ENCODE data around the gene CFAP97D1.

DNA sequence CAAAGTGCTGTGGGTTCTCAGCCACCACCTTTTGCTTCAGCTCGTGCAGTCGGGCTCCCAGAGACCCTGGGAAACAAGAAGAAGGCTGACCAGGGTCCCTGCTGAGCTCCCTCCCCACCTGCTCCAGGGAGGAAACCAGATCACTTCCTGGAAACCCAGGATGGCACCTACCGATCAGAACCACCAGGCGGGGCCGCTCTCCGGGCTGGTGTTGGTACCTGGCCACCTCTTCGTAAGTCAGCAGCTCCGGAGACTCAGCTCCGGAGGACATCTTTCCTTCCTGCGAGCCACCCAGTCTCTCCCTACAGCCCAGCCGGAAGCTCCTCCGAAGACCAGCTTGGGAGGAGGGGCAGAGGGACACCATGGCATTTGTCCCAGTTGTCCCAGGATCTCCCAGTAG is 33.8 kb downstream of the CFAP97D1 start:
- no peak for TF ChIP-seq ZBTB44 (tag by site-specific recombination; IDR thresholded peaks at IDR 0.05)
- TF ChIP-seq SCRT1 (tag by site-specific recombination; IDR thresholded peaks at IDR 0.05; ENCODE audit: borderline replicate concordance) = no peak
- TF ChIP-seq, protein P1, sequence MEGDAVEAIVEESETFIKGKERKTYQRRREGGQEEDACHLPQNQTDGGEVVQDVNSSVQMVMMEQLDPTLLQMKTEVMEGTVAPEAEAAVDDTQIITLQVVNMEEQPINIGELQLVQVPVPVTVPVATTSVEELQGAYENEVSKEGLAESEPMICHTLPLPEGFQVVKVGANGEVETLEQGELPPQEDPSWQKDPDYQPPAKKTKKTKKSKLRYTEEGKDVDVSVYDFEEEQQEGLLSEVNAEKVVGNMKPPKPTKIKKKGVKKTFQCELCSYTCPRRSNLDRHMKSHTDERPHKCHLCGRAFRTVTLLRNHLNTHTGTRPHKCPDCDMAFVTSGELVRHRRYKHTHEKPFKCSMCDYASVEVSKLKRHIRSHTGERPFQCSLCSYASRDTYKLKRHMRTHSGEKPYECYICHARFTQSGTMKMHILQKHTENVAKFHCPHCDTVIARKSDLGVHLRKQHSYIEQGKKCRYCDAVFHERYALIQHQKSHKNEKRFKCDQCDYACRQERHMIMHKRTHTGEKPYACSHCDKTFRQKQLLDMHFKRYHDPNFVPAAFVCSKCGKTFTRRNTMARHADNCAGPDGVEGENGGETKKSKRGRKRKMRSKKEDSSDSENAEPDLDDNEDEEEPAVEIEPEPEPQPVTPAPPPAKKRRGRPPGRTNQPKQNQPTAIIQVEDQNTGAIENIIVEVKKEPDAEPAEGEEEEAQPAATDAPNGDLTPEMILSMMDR (tag by site-specific recombination; IDR thresholded peaks at IDR 0.05) = no peak
- no peak for TF ChIP-seq ZNF324 (tag by site-specific recombination; IDR thresholded peaks at IDR 0.05)
- TF ChIP-seq ZBTB21 (tag by site-specific recombination; IDR thresholded peaks at IDR 0.05) = no peak

Measured in HEK293 (cell line).